ENCODE measurements around the gene ELFN1.

Gene ELFN1

GRCh38 chr7:1685000-1685624, 15.0 kb downstream of the ELFN1 start:
- no peak for DNase-seq
- Mint-ChIP-seq H3K27me3 (ENCODE audit: low read depth, poor library complexity) (peaks cover 9% of the 10 kb centered on the region), H3K9me3 (peaks cover 73% of the 10 kb centered on the region), H3K4me1 (no peaks in the 10 kb centered on the region), H3K27ac (no peak overlapping the region), H3K4me3 (no peak overlapping the region), H3K36me3 (ENCODE audit: low read depth) (peaks cover 93% of the 10 kb centered on the region)
- TF ChIP-seq CTCF (IDR thresholded peaks at IDR 0.05) = no peak

GRCh38 chr7:1688542-1688941, 18.5 kb downstream of the ELFN1 start:
- peaks cover 48% of the 10 kb centered on the region for H3K9me3 Mint-ChIP-seq
- H3K36me3 Mint-ChIP-seq (ENCODE audit: low read depth) = peaks cover 68% of the 10 kb centered on the region
- peaks cover 5% of the 10 kb centered on the region for H3K4me1 Mint-ChIP-seq
- no peak for DNase-seq
- H3K27ac Mint-ChIP-seq = no peak overlapping the region
- no peak overlapping the region for H3K4me3 Mint-ChIP-seq
- no peak for TF ChIP-seq CTCF (IDR thresholded peaks at IDR 0.05)
- H3K27me3 Mint-ChIP-seq (ENCODE audit: low read depth, poor library complexity) = peaks cover 4% of the 10 kb centered on the region

GRCh38 chr7:1689311-1689710, 19.2 kb downstream of the ELFN1 start:
- Mint-ChIP-seq H3K9me3 (peaks cover 41% of the 10 kb centered on the region), H3K27ac (no peak overlapping the region), H3K4me3 (no peak overlapping the region), H3K36me3 (ENCODE audit: low read depth) (peaks cover 63% of the 10 kb centered on the region), H3K27me3 (ENCODE audit: low read depth, poor library complexity) (peaks cover 4% of the 10 kb centered on the region), H3K4me1 (peaks cover 13% of the 10 kb centered on the region)
- DNase-seq = no peak
- TF ChIP-seq CTCF (IDR thresholded peaks at IDR 0.05) = no peak

GRCh38 chr7:1690359-1690958, 20.4 kb downstream of the ELFN1 start:
- Mint-ChIP-seq H3K27ac (no peak overlapping the region), H3K9me3 (peaks cover 29% of the 10 kb centered on the region), H3K4me3 (no peak overlapping the region), H3K4me1 (peaks cover 19% of the 10 kb centered on the region), H3K27me3 (ENCODE audit: low read depth, poor library complexity) (peaks cover 4% of the 10 kb centered on the region), H3K36me3 (ENCODE audit: low read depth) (peaks cover 52% of the 10 kb centered on the region)
- TF ChIP-seq CTCF (IDR thresholded peaks at IDR 0.05) = no peak
- no peak for DNase-seq

GRCh38 chr7:1691096-1691495, 21.0 kb downstream of the ELFN1 start:
- peaks cover 25% of the 10 kb centered on the region for H3K4me1 Mint-ChIP-seq
- no peak overlapping the region for H3K4me3 Mint-ChIP-seq
- H3K27ac Mint-ChIP-seq = no peak overlapping the region
- no peak for TF ChIP-seq CTCF (IDR thresholded peaks at IDR 0.05)
- no peak for DNase-seq
- peaks cover 26% of the 10 kb centered on the region for H3K9me3 Mint-ChIP-seq
- H3K27me3 Mint-ChIP-seq (ENCODE audit: low read depth, poor library complexity) = peaks cover 3% of the 10 kb centered on the region
- H3K36me3 Mint-ChIP-seq (ENCODE audit: low read depth) = peaks cover 49% of the 10 kb centered on the region
